22Rv1 (cell line): ENCODE measurements around the gene CPA5.

Experiments used
- ZFX ChIP-seq: fragments of 450-650 bp; IDR thresholded peaks from 2 replicates; pipeline ENCODE4 v1.6.1; 2017; ENCODE audit warnings: antibody characterized with exemption, borderline replicate concordance
- TF ChIP-seq, protein P1 (sequence below): fragments of 450-650 bp; IDR thresholded peaks from 2 replicates; pipeline ENCODE4 v1.5.1; 2017; ENCODE audit warnings: mild to moderate bottlenecking

DNA sequence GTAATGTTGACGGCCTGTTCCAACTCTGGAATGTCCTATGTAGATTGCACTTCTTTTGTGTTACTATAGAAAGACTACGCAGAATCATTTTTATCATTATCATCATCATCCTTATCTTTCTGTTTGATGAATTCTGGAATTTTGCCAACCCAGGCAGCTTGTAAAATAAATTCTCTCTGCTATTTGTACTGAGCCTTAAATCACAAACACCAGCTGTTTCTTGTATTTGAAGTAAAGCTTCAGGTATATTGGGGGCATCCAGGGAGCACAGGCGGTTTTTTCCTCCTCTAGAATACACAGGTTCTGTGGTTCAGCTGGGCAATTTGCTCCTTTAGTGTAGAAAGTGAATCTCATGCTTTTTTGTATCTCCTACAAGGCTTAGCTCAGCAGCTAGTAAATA lies 14.9 kb upstream of the CPA5 start:
- TF ChIP-seq, protein P1, sequence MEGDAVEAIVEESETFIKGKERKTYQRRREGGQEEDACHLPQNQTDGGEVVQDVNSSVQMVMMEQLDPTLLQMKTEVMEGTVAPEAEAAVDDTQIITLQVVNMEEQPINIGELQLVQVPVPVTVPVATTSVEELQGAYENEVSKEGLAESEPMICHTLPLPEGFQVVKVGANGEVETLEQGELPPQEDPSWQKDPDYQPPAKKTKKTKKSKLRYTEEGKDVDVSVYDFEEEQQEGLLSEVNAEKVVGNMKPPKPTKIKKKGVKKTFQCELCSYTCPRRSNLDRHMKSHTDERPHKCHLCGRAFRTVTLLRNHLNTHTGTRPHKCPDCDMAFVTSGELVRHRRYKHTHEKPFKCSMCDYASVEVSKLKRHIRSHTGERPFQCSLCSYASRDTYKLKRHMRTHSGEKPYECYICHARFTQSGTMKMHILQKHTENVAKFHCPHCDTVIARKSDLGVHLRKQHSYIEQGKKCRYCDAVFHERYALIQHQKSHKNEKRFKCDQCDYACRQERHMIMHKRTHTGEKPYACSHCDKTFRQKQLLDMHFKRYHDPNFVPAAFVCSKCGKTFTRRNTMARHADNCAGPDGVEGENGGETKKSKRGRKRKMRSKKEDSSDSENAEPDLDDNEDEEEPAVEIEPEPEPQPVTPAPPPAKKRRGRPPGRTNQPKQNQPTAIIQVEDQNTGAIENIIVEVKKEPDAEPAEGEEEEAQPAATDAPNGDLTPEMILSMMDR: no peak
- no peak for TF ChIP-seq ZFX
